Bronchial epithelial cell (primary cell): ENCODE measurements around the gene CITED1. TPM values are rescaled to one million over a fixed set of nuclear protein-coding genes. Genes with fewer than 3 reads are reported as not detected.
"Not testable (repeated sequence)": the region's sequence is repeated elsewhere in the genome, so short reads cannot be mapped to it uniquely, and the experiment has no call there.

Experiments used
- DNase-seq: peaks from one replicate; pipeline ENCODE4 v3.0.0-alpha.2; 2010; ENCODE audit warnings: low read depth
- FAIRE-seq: peaks from 2 replicates; lab custom pipeline; 2011; peaks lifted over from hg19 to GRCh38; lab: Jason Lieb, UNC
- H3K27me3 ChIP-seq: 2 replicates; pipeline ENCODE4 v1.5.1; 2011; ENCODE audit warnings: low read length; ENCODE audit not compliant: control insufficient read depth, insufficient read depth
- H3K36me3 ChIP-seq: 2 replicates; pipeline ENCODE4 v1.5.1; 2011; ENCODE audit warnings: low read length; ENCODE audit not compliant: control insufficient read depth, insufficient read depth
- H3K4me3 ChIP-seq: 2 replicates; pipeline ENCODE4 v1.5.1; 2011; ENCODE audit warnings: mild to moderate bottlenecking, low read depth, low read length, control low read depth
- total RNA-seq: library from RNA; depleted of rRNA; stranded (reverse); fragments of >200 nt; gene quantifications from 2 replicates; pipeline ENCODE4 v1.2.1, GENCODE V29; 2014
- TF ChIP-seq, protein P1 (sequence below): IDR thresholded peaks from 2 replicates; pipeline ENCODE4 v1.5.1; 2011; ENCODE audit warnings: mild to moderate bottlenecking, moderate library complexity, low read length, control low read depth, inconsistent platforms; ENCODE audit not compliant: insufficient read depth, severe bottlenecking

CITED1 gene
- total RNA-seq, 1 donor from 2014 or later, result not detected

- H3K36me3 ChIP-seq, result no peaks in the 10 kb centered on the region
- no peak overlapping the region for H3K4me3 ChIP-seq
- no peaks in the 10 kb centered on the region for H3K27me3 ChIP-seq
- no peak for DNase-seq
- TF ChIP-seq, protein P1, sequence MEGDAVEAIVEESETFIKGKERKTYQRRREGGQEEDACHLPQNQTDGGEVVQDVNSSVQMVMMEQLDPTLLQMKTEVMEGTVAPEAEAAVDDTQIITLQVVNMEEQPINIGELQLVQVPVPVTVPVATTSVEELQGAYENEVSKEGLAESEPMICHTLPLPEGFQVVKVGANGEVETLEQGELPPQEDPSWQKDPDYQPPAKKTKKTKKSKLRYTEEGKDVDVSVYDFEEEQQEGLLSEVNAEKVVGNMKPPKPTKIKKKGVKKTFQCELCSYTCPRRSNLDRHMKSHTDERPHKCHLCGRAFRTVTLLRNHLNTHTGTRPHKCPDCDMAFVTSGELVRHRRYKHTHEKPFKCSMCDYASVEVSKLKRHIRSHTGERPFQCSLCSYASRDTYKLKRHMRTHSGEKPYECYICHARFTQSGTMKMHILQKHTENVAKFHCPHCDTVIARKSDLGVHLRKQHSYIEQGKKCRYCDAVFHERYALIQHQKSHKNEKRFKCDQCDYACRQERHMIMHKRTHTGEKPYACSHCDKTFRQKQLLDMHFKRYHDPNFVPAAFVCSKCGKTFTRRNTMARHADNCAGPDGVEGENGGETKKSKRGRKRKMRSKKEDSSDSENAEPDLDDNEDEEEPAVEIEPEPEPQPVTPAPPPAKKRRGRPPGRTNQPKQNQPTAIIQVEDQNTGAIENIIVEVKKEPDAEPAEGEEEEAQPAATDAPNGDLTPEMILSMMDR, result no peak
- no peak for FAIRE-seq
These were observed 21.0 kb upstream of the CITED1 start for GRCh38 chrX:72326605-72327300.

GRCh38 chrX:72319651-72320050 lies 13.9 kb upstream of the CITED1 start:
- not testable (repeated sequence) for DNase-seq, FAIRE-seq

GRCh38 chrX:72317139-72317538 lies 11.4 kb upstream of the CITED1 start:
- H3K27me3 ChIP-seq, result no peaks in the 10 kb centered on the region
- no peak for FAIRE-seq
- no peak for DNase-seq
- H3K36me3 ChIP-seq, result no peaks in the 10 kb centered on the region
- H3K4me3 ChIP-seq, result no peak overlapping the region
- TF ChIP-seq, protein P1, result no peak

More at GRCh38 chrX:72319651-72320050, 13.9 kb upstream of the CITED1 start:
- not testable (repeated sequence) for H3K27me3 ChIP-seq, H3K4me3 ChIP-seq, H3K36me3 ChIP-seq

- no peak for DNase-seq
These were observed 10.8 kb upstream of the CITED1 start for GRCh38 chrX:72316408-72317110.

GRCh38 chrX:72314881-72315280 lies 9.2 kb upstream of the CITED1 start:
- TF ChIP-seq, protein P1, result no peak
- Histone ChIP-seq H3K36me3 (no peaks in the 10 kb centered on the region), H3K27me3 (no peaks in the 10 kb centered on the region), H3K4me3 (no peak overlapping the region)
- DNase-seq, result no peak
- no peak for FAIRE-seq

More at GRCh38 chrX:72316408-72317110, 10.8 kb upstream of the CITED1 start:
- TF ChIP-seq, protein P1, result no peak
- Histone ChIP-seq H3K27me3 (no peaks in the 10 kb centered on the region), H3K4me3 (no peak overlapping the region), H3K36me3 (no peaks in the 10 kb centered on the region)
- FAIRE-seq, result no peak
